Esophagus squamous epithelium (tissue), 5 donors: ENCODE data around the gene STON1. TPM values are rescaled to one million over a fixed set of nuclear protein-coding genes. Genes with fewer than 3 reads are reported as not detected.

Experiments
- DNase-seq: peaks from one replicate; lab custom pipeline; 2025; lab: John Stamatoyannopoulos, UW
- H3K27ac ChIP-seq, 4 donors: fragments of 200-600 bp; sonication (generic); one replicate each; pipeline ENCODE4 v1.5.1; 2016 to 2019; ENCODE audit warnings: mild to moderate bottlenecking in 1 of 4
- H3K27me3 ChIP-seq, 4 donors: fragments of 200-600 bp; sonication (generic); 1 replicate in 3 of 4; 2 replicates in 1 of 4; pipeline versions ENCODE4 v1.5.1 to v1.6.0; 2017 to 2021; ENCODE audit warnings: antibody characterized with exemption in 1 of 4
- H3K36me3 ChIP-seq, 3 donors: fragments of 200-600 bp; sonication (generic); one replicate each; pipeline ENCODE4 v1.5.1; 2016 to 2019
- H3K4me1 ChIP-seq, 3 donors: fragments of 200-600 bp; sonication (generic); one replicate each; pipeline ENCODE4 v1.5.1; 2017 to 2019
- H3K4me3 ChIP-seq, 4 donors: fragments of 200-600 bp; sonication (generic); 1 replicate in 3 of 4; 2 replicates in 1 of 4; pipeline ENCODE4 v1.5.1; 2016 to 2019; ENCODE audit warnings: mild to moderate bottlenecking in 2 of 4, moderate library complexity in 1 of 4
- H3K9me3 ChIP-seq, 3 donors: fragments of 200-600 bp; sonication (generic); one replicate each; pipeline ENCODE4 v1.5.1; 2016 to 2019
- CTCF ChIP-seq, 6 experiments: fragments of 450-650 bp in 4 of 6; fragments of 200-600 bp in 2 of 6; sonication (generic) in 2 of 6; IDR thresholded peaks; one replicate each; pipeline ENCODE4 v1.5.1; 2016 to 2019; ENCODE audit warnings: antibody characterized with exemption in 6 of 6, mild to moderate bottlenecking in 4 of 6, moderate library complexity in 4 of 6
- POLR2A ChIP-seq, 4 donors: fragments of 450-650 bp; IDR thresholded peaks; one replicate each; pipeline ENCODE4 v1.6.1; 2017; ENCODE audit warnings: antibody characterized with exemption in 4 of 4, mild to moderate bottlenecking in 4 of 4, moderate library complexity in 3 of 4
- WGBS, 2 donors: methylation state at CpG; one replicate each; pipeline ENCODE4 v1.1.5; 2018; 5-methylcytosine and 5-hydroxymethylcytosine counted together
- intact Hi-C: fragments of 100-400 bp; cut with DNase I; formaldehyde crosslinking; loops from one replicate; pipeline ENCODE4 v1.15.0; 2022
- total RNA-seq, 4 donors: library from RNA; depleted of rRNA; stranded (reverse); fragments of >200 nt; gene quantifications; one replicate each; pipeline ENCODE4 v1.1.0, GENCODE V29; 2016
- donor health status: DM: yes; HTN: yes; CAD: no.

STON1 gene
- total RNA-seq, 4 donors from 2014 or later = 2.0 to 37.2 (median 6.9) TPM

- no peak for TF ChIP-seq POLR2A (IDR thresholded peaks at IDR 0.05)
- no peak for TF ChIP-seq CTCF (IDR thresholded peaks at IDR 0.05)
- intact Hi-C loops = no loop called here
- 66 to 70% methylated on average over 4 of the region's 4 CpGs for WGBS, 2 donors
- H3K9me3 ChIP-seq = no peaks in the 10 kb centered on the region
- peak overlapping the region in 1 of 4 donors; percentile 37 for H3K4me3 ChIP-seq
- no peaks in the 10 kb centered on the region for H3K27me3 ChIP-seq
- DNase-seq = no peak
- H3K36me3 ChIP-seq = no peaks in the 10 kb centered on the region
- peaks cover 0 to 43% (median 10%) of the 10 kb centered on the region in 3 donors for H3K4me1 ChIP-seq
- H3K27ac ChIP-seq = peak overlapping the region in 1 of 4 donors; percentile 54
Observed at GRCh38 chr2:48568547-48568946, 38.6 kb downstream of the STON1 start.

- Histone ChIP-seq H3K27ac (peak overlapping the region in 1 of 4 donors; percentile 54), H3K4me3 (no peak overlapping the region), H3K27me3 (no peaks in the 10 kb centered on the region), H3K36me3 (no peaks in the 10 kb centered on the region), H3K4me1 (peaks cover 0 to 43% (median 10%) of the 10 kb centered on the region in 3 donors), H3K9me3 (no peaks in the 10 kb centered on the region)
- TF ChIP-seq POLR2A (IDR thresholded peaks at IDR 0.05) = no peak
- no peak for TF ChIP-seq CTCF (IDR thresholded peaks at IDR 0.05)
- intact Hi-C loops = no loop called here
- DNase-seq = no peak
Observed at GRCh38 chr2:48569433-48569832, 39.5 kb downstream of the STON1 start.

GRCh38 chr2:48572816-48573215 is 42.9 kb downstream of the STON1 start:
- intact Hi-C loops = no loop called here
- WGBS, 2 donors = 46 to 56% methylated on average over 2 to 3 of the region's 5 CpGs
- no peak for DNase-seq
- H3K27ac ChIP-seq = no peak overlapping the region
- no peaks in the 10 kb centered on the region for H3K27me3 ChIP-seq
- no peaks in the 10 kb centered on the region for H3K9me3 ChIP-seq
- TF ChIP-seq POLR2A (IDR thresholded peaks at IDR 0.05) = no peak
- TF ChIP-seq CTCF (IDR thresholded peaks at IDR 0.05) = no peak
- no peaks in the 10 kb centered on the region for H3K36me3 ChIP-seq
- H3K4me1 ChIP-seq = peaks cover 0 to 25% (median 8%) of the 10 kb centered on the region in 3 donors
- H3K4me3 ChIP-seq = no peak overlapping the region

- intact Hi-C loops = no loop called here
- H3K4me1 ChIP-seq = peaks cover 0 to 12% (median 0%) of the 10 kb centered on the region in 3 donors
- no peak for TF ChIP-seq CTCF (IDR thresholded peaks at IDR 0.05)
- no peak overlapping the region for H3K4me3 ChIP-seq
- no peaks in the 10 kb centered on the region for H3K9me3 ChIP-seq
- no peak for DNase-seq
- H3K27ac ChIP-seq = no peak overlapping the region
- no peaks in the 10 kb centered on the region for H3K36me3 ChIP-seq
- WGBS, 2 donors = 63 to 66% methylated on average over 8 to 9 of the region's 9 CpGs
- H3K27me3 ChIP-seq = no peaks in the 10 kb centered on the region
Observed at GRCh38 chr2:48574353-48575287, 44.7 kb downstream of the STON1 start.

- whole genome bisulfite sequencing, 2 donors = 73 to 82% methylated on average over 3 to 4 of the region's 4 CpGs
- intact Hi-C loops = no loop called here
- H3K4me1 ChIP-seq = no peaks in the 10 kb centered on the region
Observed at GRCh38 chr2:48578313-48578712, 48.4 kb downstream of the STON1 start.

More at GRCh38 chr2:48578313-48578712, 48.4 kb downstream of the STON1 start:
- H3K4me3 ChIP-seq = no peak overlapping the region
- DNase-seq = no peak
- H3K27me3 ChIP-seq = no peaks in the 10 kb centered on the region
- H3K9me3 ChIP-seq = no peaks in the 10 kb centered on the region
- TF ChIP-seq POLR2A (IDR thresholded peaks at IDR 0.05) (no peak), CTCF (IDR thresholded peaks at IDR 0.05) (no peak)
- H3K36me3 ChIP-seq = peaks cover 0 to 14% (median 0%) of the 10 kb centered on the region in 3 donors
- H3K27ac ChIP-seq = no peak overlapping the region
